Measurements from ENCODE around the gene TUNAR.

TUNAR gene

GRCh38 chr14:95944462-95944861 lies 67.8 kb downstream of the TUNAR start (continued):
- TF ChIP-seq, protein P1, sequence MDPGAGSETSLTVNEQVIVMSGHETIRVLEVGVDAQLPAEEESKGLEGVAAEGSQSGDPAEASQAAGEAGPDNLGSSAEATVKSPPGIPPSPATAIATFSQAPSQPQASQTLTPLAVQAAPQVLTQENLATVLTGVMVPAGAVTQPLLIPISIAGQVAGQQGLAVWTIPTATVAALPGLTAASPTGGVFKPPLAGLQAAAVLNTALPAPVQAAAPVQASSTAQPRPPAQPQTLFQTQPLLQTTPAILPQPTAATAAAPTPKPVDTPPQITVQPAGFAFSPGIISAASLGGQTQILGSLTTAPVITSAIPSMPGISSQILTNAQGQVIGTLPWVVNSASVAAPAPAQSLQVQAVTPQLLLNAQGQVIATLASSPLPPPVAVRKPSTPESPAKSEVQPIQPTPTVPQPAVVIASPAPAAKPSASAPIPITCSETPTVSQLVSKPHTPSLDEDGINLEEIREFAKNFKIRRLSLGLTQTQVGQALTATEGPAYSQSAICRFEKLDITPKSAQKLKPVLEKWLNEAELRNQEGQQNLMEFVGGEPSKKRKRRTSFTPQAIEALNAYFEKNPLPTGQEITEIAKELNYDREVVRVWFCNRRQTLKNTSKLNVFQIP (CRISPR knock-in tag; IDR thresholded peaks at IDR 0.05; ENCODE audit: borderline replicate concordance, low read depth) = no peak

- no peak for ATAC-seq
- TF ChIP-seq ZFP30 (CRISPR knock-in tag; IDR thresholded peaks at IDR 0.05) = no peak
- no peak for TF ChIP-seq TCF4 (CRISPR knock-in tag; IDR thresholded peaks at IDR 0.05; ENCODE audit: borderline replicate concordance)
- TF ChIP-seq SNAI2 (CRISPR knock-in tag; IDR thresholded peaks at IDR 0.05) = no peak
- no peak for TF ChIP-seq CREB5 (CRISPR knock-in tag; IDR thresholded peaks at IDR 0.05; ENCODE audit: low read depth)
- no peak for TF ChIP-seq CSDC2 (CRISPR knock-in tag; IDR thresholded peaks at IDR 0.05)
- TF ChIP-seq, protein P2, sequence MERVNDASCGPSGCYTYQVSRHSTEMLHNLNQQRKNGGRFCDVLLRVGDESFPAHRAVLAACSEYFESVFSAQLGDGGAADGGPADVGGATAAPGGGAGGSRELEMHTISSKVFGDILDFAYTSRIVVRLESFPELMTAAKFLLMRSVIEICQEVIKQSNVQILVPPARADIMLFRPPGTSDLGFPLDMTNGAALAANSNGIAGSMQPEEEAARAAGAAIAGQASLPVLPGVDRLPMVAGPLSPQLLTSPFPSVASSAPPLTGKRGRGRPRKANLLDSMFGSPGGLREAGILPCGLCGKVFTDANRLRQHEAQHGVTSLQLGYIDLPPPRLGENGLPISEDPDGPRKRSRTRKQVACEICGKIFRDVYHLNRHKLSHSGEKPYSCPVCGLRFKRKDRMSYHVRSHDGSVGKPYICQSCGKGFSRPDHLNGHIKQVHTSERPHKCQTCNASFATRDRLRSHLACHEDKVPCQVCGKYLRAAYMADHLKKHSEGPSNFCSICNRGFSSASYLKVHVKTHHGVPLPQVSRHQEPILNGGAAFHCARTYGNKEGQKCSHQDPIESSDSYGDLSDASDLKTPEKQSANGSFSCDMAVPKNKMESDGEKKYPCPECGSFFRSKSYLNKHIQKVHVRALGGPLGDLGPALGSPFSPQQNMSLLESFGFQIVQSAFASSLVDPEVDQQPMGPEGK (CRISPR knock-in tag; IDR thresholded peaks at IDR 0.05; ENCODE audit: borderline replicate concordance) = no peak
- TF ChIP-seq ARNTL (CRISPR knock-in tag; IDR thresholded peaks at IDR 0.05; ENCODE audit: borderline replicate concordance, low read depth) = no peak
- TF ChIP-seq ZNF70 (CRISPR knock-in tag; IDR thresholded peaks at IDR 0.05) = no peak
- TF ChIP-seq ZNF8 (CRISPR knock-in tag; IDR thresholded peaks at IDR 0.05) = no peak
- TF ChIP-seq, protein P3, sequence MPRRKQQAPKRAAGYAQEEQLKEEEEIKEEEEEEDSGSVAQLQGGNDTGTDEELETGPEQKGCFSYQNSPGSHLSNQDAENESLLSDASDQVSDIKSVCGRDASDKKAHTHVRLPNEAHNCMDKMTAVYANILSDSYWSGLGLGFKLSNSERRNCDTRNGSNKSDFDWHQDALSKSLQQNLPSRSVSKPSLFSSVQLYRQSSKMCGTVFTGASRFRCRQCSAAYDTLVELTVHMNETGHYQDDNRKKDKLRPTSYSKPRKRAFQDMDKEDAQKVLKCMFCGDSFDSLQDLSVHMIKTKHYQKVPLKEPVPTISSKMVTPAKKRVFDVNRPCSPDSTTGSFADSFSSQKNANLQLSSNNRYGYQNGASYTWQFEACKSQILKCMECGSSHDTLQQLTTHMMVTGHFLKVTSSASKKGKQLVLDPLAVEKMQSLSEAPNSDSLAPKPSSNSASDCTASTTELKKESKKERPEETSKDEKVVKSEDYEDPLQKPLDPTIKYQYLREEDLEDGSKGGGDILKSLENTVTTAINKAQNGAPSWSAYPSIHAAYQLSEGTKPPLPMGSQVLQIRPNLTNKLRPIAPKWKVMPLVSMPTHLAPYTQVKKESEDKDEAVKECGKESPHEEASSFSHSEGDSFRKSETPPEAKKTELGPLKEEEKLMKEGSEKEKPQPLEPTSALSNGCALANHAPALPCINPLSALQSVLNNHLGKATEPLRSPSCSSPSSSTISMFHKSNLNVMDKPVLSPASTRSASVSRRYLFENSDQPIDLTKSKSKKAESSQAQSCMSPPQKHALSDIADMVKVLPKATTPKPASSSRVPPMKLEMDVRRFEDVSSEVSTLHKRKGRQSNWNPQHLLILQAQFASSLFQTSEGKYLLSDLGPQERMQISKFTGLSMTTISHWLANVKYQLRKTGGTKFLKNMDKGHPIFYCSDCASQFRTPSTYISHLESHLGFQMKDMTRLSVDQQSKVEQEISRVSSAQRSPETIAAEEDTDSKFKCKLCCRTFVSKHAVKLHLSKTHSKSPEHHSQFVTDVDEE (CRISPR knock-in tag; IDR thresholded peaks at IDR 0.05) = no peak
- no peak for TF ChIP-seq BACH2 (CRISPR knock-in tag; IDR thresholded peaks at IDR 0.05; ENCODE audit: borderline replicate concordance)
- TF ChIP-seq ISL1 (CRISPR knock-in tag; IDR thresholded peaks at IDR 0.05) = no peak
- no peak for TF ChIP-seq RARB (CRISPR knock-in tag; IDR thresholded peaks at IDR 0.05)
- no peak for TF ChIP-seq ESRRG (CRISPR knock-in tag; IDR thresholded peaks at IDR 0.05)
- TF ChIP-seq PPARA (CRISPR knock-in tag; IDR thresholded peaks at IDR 0.05; ENCODE audit: borderline replicate concordance) = no peak
- no peak for TF ChIP-seq OSR1 (CRISPR knock-in tag; IDR thresholded peaks at IDR 0.05)
- no peak for TF ChIP-seq ZFP3 (CRISPR knock-in tag; IDR thresholded peaks at IDR 0.05)
- no peak for TF ChIP-seq TOX (CRISPR knock-in tag; IDR thresholded peaks at IDR 0.05; ENCODE audit: borderline replicate concordance)
Measured at GRCh38 chr14:95946867-95947266, 70.2 kb downstream of the TUNAR start.

GRCh38 chr14:95948558-95948981 lies 71.9 kb downstream of the TUNAR start:
- ATAC-seq = no peak
- TF ChIP-seq ZC3H10 (CRISPR knock-in tag; IDR thresholded peaks at IDR 0.05) (no peak), ZNF8 (CRISPR knock-in tag; IDR thresholded peaks at IDR 0.05) (no peak), ZNF70 (CRISPR knock-in tag; IDR thresholded peaks at IDR 0.05) (no peak), CSRNP3 (CRISPR knock-in tag; IDR thresholded peaks at IDR 0.05) (no peak), ESRRG (CRISPR knock-in tag; IDR thresholded peaks at IDR 0.05) (no peak), TOX (CRISPR knock-in tag; IDR thresholded peaks at IDR 0.05; ENCODE audit: borderline replicate concordance) (no peak), TCF4 (CRISPR knock-in tag; IDR thresholded peaks at IDR 0.05; ENCODE audit: borderline replicate concordance) (no peak), ZFP30 (CRISPR knock-in tag; IDR thresholded peaks at IDR 0.05) (no peak), RARB (CRISPR knock-in tag; IDR thresholded peaks at IDR 0.05) (no peak), SNAI2 (CRISPR knock-in tag; IDR thresholded peaks at IDR 0.05) (no peak), PPARA (CRISPR knock-in tag; IDR thresholded peaks at IDR 0.05; ENCODE audit: borderline replicate concordance) (no peak), ZNF565 (CRISPR knock-in tag; conservative IDR thresholded peaks at IDR 0.05; ENCODE audit: low read depth) (no peak), CREB5 (CRISPR knock-in tag; IDR thresholded peaks at IDR 0.05; ENCODE audit: low read depth) (no peak), ZFP3 (CRISPR knock-in tag; IDR thresholded peaks at IDR 0.05) (no peak)
- TF ChIP-seq, protein P1 (CRISPR knock-in tag; IDR thresholded peaks at IDR 0.05; ENCODE audit: borderline replicate concordance, low read depth) = no peak
- TF ChIP-seq, protein P3 (CRISPR knock-in tag; IDR thresholded peaks at IDR 0.05) = no peak
